Tibial nerve (tissue), 4 donors: ENCODE data around the gene ZNF521. TPM values are rescaled to one million over a fixed set of nuclear protein-coding genes. Genes with fewer than 3 reads are reported as not detected.

Experiments
- DNase-seq, 2 donors: peaks; one replicate each; pipeline ENCODE4 v3.0.0-alpha.2; 2019; ENCODE audit warnings: low spot score in 2 of 2
- H3K27ac ChIP-seq, 4 donors: fragments of 200-600 bp; sonication (generic) in 3 of 4; one replicate each; pipeline ENCODE4 v1.5.1; 2017 to 2019; ENCODE audit warnings: mild to moderate bottlenecking in 1 of 4
- H3K27me3 ChIP-seq, 2 donors: fragments of 200-600 bp; sonication (generic) in 1 of 2; one replicate each; pipeline versions ENCODE4 v1.5.1 to v1.6.0; 2017 to 2019
- H3K36me3 ChIP-seq, 3 donors: fragments of 200-600 bp; sonication (generic); one replicate each; pipeline ENCODE4 v1.5.1; 2018 to 2019
- H3K4me1 ChIP-seq, 4 donors: fragments of 200-600 bp; sonication (generic) in 3 of 4; one replicate each; pipeline ENCODE4 v1.5.1; 2017 to 2019
- H3K4me3 ChIP-seq, 4 donors: fragments of 200-600 bp; sonication (generic) in 3 of 4; one replicate each; pipeline ENCODE4 v1.5.1; 2017 to 2019; ENCODE audit warnings: mild to moderate bottlenecking in 1 of 4, moderate library complexity in 1 of 4
- H3K9me3 ChIP-seq, 4 donors: fragments of 200-600 bp; sonication (generic) in 3 of 4; one replicate each; pipeline ENCODE4 v1.5.1; 2017 to 2019
- EP300 ChIP-seq, 2 donors: sonication (generic); formaldehyde crosslinking; IDR thresholded peaks; one replicate each; pipeline ENCODE4 v1.6.1; 2017; ENCODE audit warnings: antibody characterized with exemption in 2 of 2, mild to moderate bottlenecking in 1 of 2
- POLR2A ChIP-seq, 2 donors: fragments of 450-650 bp; IDR thresholded peaks; one replicate each; pipeline ENCODE4 v1.6.1; 2017; ENCODE audit warnings: antibody characterized with exemption in 2 of 2, mild to moderate bottlenecking in 2 of 2, moderate library complexity in 2 of 2
- WGBS, 2 donors: methylation state at CpG; one replicate each; pipeline ENCODE4 v1.1.5; 2018; 5-methylcytosine and 5-hydroxymethylcytosine counted together
- total RNA-seq, 4 donors: library from RNA; depleted of rRNA; stranded (reverse); fragments of >200 nt; gene quantifications; one replicate each; pipeline ENCODE4 v1.1.0, GENCODE V29; 2016
- TF ChIP-seq, protein P1 (sequence below), 5 experiments: fragments of 200-600 bp in 3 of 5; fragments of 450-650 bp in 2 of 5; sonication (generic) in 3 of 5; IDR thresholded peaks; one replicate each; pipeline ENCODE4 v1.5.1; 2016 to 2019; ENCODE audit warnings: antibody characterized with exemption in 5 of 5, mild to moderate bottlenecking in 3 of 5, moderate library complexity in 2 of 5

Gene ZNF521
- total RNA-seq, 4 donors from 2014 or later: 32.7 to 66.3 (median 43.4) TPM

DNA sequence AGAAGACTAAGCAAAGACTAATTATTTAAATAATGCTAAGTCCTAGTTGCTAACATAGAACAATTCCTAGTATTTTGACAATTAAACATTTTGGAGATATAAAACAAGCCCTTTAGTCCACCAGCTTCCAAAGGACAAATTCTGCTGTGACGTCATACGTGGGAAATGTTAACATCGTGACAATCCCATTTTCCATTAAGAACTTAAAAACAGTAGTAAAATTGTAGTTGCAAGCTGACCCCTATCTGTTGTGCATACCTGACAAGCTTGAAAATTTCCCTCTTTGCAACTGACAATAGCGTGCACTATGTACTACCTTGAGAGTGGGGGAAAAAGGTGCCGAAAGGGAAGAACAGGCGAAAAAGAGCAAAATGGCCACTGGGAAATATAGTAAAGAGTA lies 279.8 kb downstream of the ZNF521 start:
- no peak for DNase-seq
- TF ChIP-seq, protein P1, sequence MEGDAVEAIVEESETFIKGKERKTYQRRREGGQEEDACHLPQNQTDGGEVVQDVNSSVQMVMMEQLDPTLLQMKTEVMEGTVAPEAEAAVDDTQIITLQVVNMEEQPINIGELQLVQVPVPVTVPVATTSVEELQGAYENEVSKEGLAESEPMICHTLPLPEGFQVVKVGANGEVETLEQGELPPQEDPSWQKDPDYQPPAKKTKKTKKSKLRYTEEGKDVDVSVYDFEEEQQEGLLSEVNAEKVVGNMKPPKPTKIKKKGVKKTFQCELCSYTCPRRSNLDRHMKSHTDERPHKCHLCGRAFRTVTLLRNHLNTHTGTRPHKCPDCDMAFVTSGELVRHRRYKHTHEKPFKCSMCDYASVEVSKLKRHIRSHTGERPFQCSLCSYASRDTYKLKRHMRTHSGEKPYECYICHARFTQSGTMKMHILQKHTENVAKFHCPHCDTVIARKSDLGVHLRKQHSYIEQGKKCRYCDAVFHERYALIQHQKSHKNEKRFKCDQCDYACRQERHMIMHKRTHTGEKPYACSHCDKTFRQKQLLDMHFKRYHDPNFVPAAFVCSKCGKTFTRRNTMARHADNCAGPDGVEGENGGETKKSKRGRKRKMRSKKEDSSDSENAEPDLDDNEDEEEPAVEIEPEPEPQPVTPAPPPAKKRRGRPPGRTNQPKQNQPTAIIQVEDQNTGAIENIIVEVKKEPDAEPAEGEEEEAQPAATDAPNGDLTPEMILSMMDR (IDR thresholded peaks at IDR 0.05): no peak
- TF ChIP-seq EP300 (IDR thresholded peaks at IDR 0.05): no peak
- Histone ChIP-seq H3K4me1 (peaks cover 0 to 18% (median 1%) of the 10 kb centered on the region in 4 donors), H3K9me3 (no peaks in the 10 kb centered on the region), H3K27ac (no peak overlapping the region), H3K4me3 (no peak overlapping the region), H3K27me3 (no peaks in the 10 kb centered on the region), H3K36me3 (no peaks in the 10 kb centered on the region)
- WGBS, 2 donors: 95 to 96% methylated on average over 6 of the region's 6 CpGs

DNA sequence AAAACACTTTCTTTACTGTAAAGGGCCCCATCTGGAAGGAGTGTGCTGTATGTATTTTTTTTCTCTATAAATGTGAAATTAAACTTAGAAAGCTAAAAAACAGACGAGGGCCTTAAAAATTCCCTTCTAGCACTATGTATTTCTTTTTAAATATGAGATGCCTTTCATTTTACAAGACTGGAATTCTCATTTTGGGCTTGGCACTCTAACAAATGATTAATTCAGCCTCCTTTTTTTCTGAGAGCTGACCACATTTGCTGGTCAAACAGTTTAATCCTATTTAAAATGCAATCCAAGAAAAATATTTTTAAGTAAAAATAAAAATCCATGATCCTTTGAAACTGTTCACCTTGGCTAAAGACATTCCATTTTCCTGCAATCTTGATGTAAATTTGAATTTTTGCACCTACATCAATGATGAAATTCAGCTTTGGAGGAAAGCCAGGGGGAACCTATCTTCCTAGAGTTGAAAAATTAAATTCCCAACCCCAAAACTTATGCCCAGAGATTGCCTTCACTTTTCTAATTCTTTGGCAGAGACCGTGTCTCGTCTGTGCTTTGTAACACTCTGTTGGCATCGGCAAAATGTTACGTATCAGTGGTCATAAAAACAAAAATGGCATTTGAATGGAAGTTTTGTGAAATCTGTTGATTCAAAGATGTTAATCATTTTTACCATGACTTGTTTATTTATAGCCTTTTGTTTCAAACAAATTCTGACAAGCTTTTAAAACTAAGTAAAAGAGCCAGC lies 284.5 kb downstream of the ZNF521 start:
- DNase-seq: no peak
- Histone ChIP-seq H3K4me3 (no peak overlapping the region), H3K36me3 (no peaks in the 10 kb centered on the region), H3K9me3 (no peaks in the 10 kb centered on the region), H3K27me3 (no peaks in the 10 kb centered on the region), H3K27ac (peak overlapping the region in 1 of 4 donors; percentile 9), H3K4me1 (peaks cover 0 to 28% (median 5%) of the 10 kb centered on the region in 4 donors)
- WGBS, 2 donors: 19 to 24% methylated on average over 5 of the region's 5 CpGs
- TF ChIP-seq POLR2A (IDR thresholded peaks at IDR 0.05) (no peak), EP300 (IDR thresholded peaks at IDR 0.05) (no peak)
- TF ChIP-seq, protein P1 (IDR thresholded peaks at IDR 0.05): no peak

DNA sequence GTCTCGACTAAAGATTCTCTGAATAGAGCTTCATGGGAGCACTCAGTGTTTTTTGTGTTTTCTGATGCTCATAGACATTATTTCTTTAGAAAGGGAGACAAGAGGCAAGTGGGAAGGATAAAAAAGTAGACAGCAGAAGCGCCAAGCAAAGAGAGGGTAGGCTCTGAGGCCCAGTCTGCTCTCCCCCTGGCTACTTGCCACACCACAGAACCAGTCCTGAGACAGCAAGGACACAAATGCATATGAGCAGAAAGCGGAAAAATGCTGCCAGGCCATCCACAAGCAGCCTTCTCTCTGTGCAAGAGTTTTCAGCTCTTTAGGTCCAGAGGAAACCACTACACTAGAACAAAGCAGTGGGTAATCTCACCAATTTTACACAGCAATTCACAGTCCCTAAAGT lies 285.4 kb downstream of the ZNF521 start:
- Histone ChIP-seq H3K4me1 (peaks cover 0 to 28% (median 5%) of the 10 kb centered on the region in 4 donors), H3K27me3 (no peaks in the 10 kb centered on the region), H3K4me3 (no peak overlapping the region), H3K9me3 (no peaks in the 10 kb centered on the region), H3K27ac (no peak overlapping the region), H3K36me3 (no peaks in the 10 kb centered on the region)
- no peak for DNase-seq
- 67 to 80% methylated on average over 3 of the region's 3 CpGs for WGBS, 2 donors
- TF ChIP-seq POLR2A (IDR thresholded peaks at IDR 0.05) (no peak), EP300 (IDR thresholded peaks at IDR 0.05) (no peak)
- TF ChIP-seq, protein P1 (IDR thresholded peaks at IDR 0.05): no peak

DNA sequence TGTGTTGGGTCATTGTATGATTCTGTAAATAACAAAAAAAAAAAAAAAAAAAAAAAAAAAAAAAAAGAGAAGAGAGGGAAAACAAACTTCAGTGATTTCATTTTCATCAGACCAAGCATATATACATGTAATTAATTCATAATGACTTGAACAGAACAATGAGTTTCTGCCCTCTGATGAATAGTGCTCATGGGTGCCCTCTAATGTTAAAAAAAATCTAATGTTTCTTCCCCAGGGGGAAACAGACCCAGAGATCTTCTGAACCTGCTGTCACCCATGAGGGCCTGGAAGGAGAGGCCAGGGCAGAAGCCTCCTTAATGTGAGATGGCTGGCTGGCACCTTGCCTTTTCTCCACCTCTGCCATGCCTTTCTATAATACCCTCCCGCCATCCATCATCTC lies 289.2 kb downstream of the ZNF521 start:
- 97 to 100% methylated on average over 1 of the region's 1 CpG for WGBS, 2 donors
- DNase-seq: no peak

DNA sequence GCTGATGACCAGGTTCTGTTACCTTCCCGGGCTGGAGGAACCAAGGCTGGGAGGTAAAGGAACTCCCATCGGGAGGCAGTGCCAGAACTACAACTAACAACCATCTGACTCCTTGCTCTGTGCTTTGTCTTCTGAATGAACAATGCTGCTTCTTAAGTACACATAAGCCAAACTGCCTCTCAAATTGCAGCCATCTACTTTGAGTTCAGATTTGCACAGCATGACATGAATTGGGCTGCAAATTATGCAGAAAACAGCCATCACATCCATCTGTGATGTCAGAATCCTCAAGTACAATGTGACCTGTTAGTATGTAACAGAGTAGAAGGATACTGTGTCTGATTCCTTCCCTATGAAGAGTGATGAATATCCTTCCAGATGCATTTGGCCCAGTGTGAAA lies 290.6 kb downstream of the ZNF521 start:
- no peak overlapping the region for H3K27ac ChIP-seq
- WGBS, 2 donors: 58 to 70% methylated on average over 2 of the region's 2 CpGs

More for the DNA sequence above, 289.2 kb downstream of the ZNF521 start:
- Histone ChIP-seq H3K27me3 (no peaks in the 10 kb centered on the region), H3K4me1 (peaks cover 0 to 16% (median 4%) of the 10 kb centered on the region in 4 donors), H3K4me3 (no peak overlapping the region), H3K9me3 (no peaks in the 10 kb centered on the region), H3K36me3 (no peaks in the 10 kb centered on the region), H3K27ac (no peak overlapping the region)
- TF ChIP-seq POLR2A (IDR thresholded peaks at IDR 0.05): no peak
- TF ChIP-seq, protein P1 (IDR thresholded peaks at IDR 0.05): no peak
- TF ChIP-seq EP300 (IDR thresholded peaks at IDR 0.05): no peak

More for the DNA sequence above, 290.6 kb downstream of the ZNF521 start:
- Histone ChIP-seq H3K4me1 (peaks cover 0 to 16% (median 0%) of the 10 kb centered on the region in 4 donors), H3K36me3 (no peaks in the 10 kb centered on the region), H3K9me3 (no peaks in the 10 kb centered on the region), H3K27me3 (no peaks in the 10 kb centered on the region), H3K4me3 (no peak overlapping the region)
- DNase-seq: no peak
- no peak for TF ChIP-seq POLR2A (IDR thresholded peaks at IDR 0.05)
- TF ChIP-seq EP300 (IDR thresholded peaks at IDR 0.05): no peak
- TF ChIP-seq, protein P1 (IDR thresholded peaks at IDR 0.05): no peak
